ENCODE measurements around the gene SH3GLB2. TPM values are rescaled to one million over a fixed set of nuclear protein-coding genes. Genes with fewer than 3 reads are reported as not detected.

Gene SH3GLB2
- total and polyA plus RNA-seq, 10 of the 15 experiments (the other 5 are each of a cell fraction or from before 2014, with no cell fraction given), result 0.21 to 61.3 (median 30.8) TPM

- no peaks in the 10 kb centered on the region for H4K20me1 ChIP-seq (ENCODE audit: control insufficient read depth, insufficient read depth)
- intact Hi-C loops (cut with micrococcal nuclease; ENCODE audit: unreplicated experiment), result no loop called here
- no peak overlapping the region for H3K4me2 ChIP-seq (ENCODE audit: control insufficient read depth, insufficient read depth)
- FAIRE-seq (no peak), ATAC-seq (no peak), DNase-seq (ENCODE audit: low read depth, low spot score) (no peak)
- ChIA-PET SMC1A (ENCODE audit: uncharacterized antibody, unreplicated experiment) (no interaction called here), POLR2A (interaction anchor here (0.8 kb wide), 1 partner anchor 17 kb away, joined by 3 read pairs; no protein-coding TSS in a partner anchor), RAD21 (ENCODE audit: unreplicated experiment) (no interaction called here), CTCF (interaction anchor here (0.8 to 0.9 kb wide), 3 partner anchors 18 to 27 kb away, joined by 3 to 4 read pairs (median 3); partner anchors contain the start of gene SH3GLB2)
- H3K9me3 ChIP-seq (replicated peaks; ENCODE audit: control insufficient read depth, insufficient read depth, low read length), result no peaks in the 10 kb centered on the region
- no peak overlapping the region for H3K27ac ChIP-seq (ENCODE audit: control insufficient read depth, insufficient read depth)
- in situ Hi-C loops (cut with MboI), result no loop called here
- peaks cover 41 to 54% of the 10 kb centered on the region in 2 experiments for H3K36me3 ChIP-seq (ENCODE audit: control insufficient read depth in 2 of 2, insufficient read depth in 2 of 2, low read length in 1 of 2)
- no peak overlapping the region for H3K9ac ChIP-seq (ENCODE audit: control insufficient read depth, insufficient read depth, low read length)
- no TSS peak for BruUV-seq (replicated peaks)
- WGBS (ENCODE audit: insufficient coverage, insufficient replicate concordance, low lambda C conversion rate, missing lambda C conversion rate), result 91% methylated on average over 10 of the region's 10 CpGs
- H3K79me2 ChIP-seq (ENCODE audit: control insufficient read depth, insufficient read depth, low read length), result no peaks in the 10 kb centered on the region
- H3K4me1 ChIP-seq (ENCODE audit: control insufficient read depth, insufficient read depth, low read length), result no peaks in the 10 kb centered on the region
- H2AFZ ChIP-seq (ENCODE audit: control insufficient read depth, low read depth, low read length), result no peak overlapping the region
- no peak overlapping the region for H3K4me3 ChIP-seq
- no peaks in the 10 kb centered on the region for H3K27me3 ChIP-seq (replicated peaks in 1 of 2; ENCODE audit: control insufficient read depth in 2 of 2, insufficient read depth in 2 of 2, low read length in 1 of 2)
- TF ChIP-seq ZBTB4 (CRISPR knock-in tag; IDR thresholded peaks at IDR 0.05) (no peak), E2F4 (IDR thresholded peaks at IDR 0.05; ENCODE audit: low read depth, low read length) (no peak), BMI1 (IDR thresholded peaks at IDR 0.05; ENCODE audit: borderline replicate concordance) (no peak), ZZZ3 (IDR thresholded peaks at IDR 0.05; ENCODE audit: control insufficient read depth, insufficient read length, low read depth) (no peak), JUNB (IDR thresholded peaks at IDR 0.05) (no peak), SPI1 (IDR thresholded peaks at IDR 0.05; ENCODE audit: borderline replicate concordance, insufficient read depth, low read depth, low read length) (no peak), EGR1 (IDR thresholded peaks at IDR 0.05; ENCODE audit: borderline replicate concordance in 1 of 2, low read depth in 2 of 2, low read length in 2 of 2) (no peak), BRCA1 (IDR thresholded peaks at IDR 0.05; ENCODE audit: low read depth, low read length) (no peak), MXI1 (IDR thresholded peaks at IDR 0.05; ENCODE audit: low read depth, low read length) (no peak), FOXM1 (IDR thresholded peaks at IDR 0.05; ENCODE audit: low read depth, low read length) (no peak), TCF7 (IDR thresholded peaks at IDR 0.05; ENCODE audit: borderline replicate concordance) (no peak), PAX8 (IDR thresholded peaks at IDR 0.05) (no peak)
- TF ChIP-seq, protein P1, sequence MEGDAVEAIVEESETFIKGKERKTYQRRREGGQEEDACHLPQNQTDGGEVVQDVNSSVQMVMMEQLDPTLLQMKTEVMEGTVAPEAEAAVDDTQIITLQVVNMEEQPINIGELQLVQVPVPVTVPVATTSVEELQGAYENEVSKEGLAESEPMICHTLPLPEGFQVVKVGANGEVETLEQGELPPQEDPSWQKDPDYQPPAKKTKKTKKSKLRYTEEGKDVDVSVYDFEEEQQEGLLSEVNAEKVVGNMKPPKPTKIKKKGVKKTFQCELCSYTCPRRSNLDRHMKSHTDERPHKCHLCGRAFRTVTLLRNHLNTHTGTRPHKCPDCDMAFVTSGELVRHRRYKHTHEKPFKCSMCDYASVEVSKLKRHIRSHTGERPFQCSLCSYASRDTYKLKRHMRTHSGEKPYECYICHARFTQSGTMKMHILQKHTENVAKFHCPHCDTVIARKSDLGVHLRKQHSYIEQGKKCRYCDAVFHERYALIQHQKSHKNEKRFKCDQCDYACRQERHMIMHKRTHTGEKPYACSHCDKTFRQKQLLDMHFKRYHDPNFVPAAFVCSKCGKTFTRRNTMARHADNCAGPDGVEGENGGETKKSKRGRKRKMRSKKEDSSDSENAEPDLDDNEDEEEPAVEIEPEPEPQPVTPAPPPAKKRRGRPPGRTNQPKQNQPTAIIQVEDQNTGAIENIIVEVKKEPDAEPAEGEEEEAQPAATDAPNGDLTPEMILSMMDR (IDR thresholded peaks at IDR 0.05 in 2 of 3, conservative IDR thresholded peaks at IDR 0.05 in 1 of 3; ENCODE audit: control insufficient read depth in 2 of 3, extremely low read depth in 1 of 3, insufficient read depth in 1 of 3, low read depth in 3 of 3, low read length in 3 of 3), result no peak
- TF ChIP-seq, protein P2, sequence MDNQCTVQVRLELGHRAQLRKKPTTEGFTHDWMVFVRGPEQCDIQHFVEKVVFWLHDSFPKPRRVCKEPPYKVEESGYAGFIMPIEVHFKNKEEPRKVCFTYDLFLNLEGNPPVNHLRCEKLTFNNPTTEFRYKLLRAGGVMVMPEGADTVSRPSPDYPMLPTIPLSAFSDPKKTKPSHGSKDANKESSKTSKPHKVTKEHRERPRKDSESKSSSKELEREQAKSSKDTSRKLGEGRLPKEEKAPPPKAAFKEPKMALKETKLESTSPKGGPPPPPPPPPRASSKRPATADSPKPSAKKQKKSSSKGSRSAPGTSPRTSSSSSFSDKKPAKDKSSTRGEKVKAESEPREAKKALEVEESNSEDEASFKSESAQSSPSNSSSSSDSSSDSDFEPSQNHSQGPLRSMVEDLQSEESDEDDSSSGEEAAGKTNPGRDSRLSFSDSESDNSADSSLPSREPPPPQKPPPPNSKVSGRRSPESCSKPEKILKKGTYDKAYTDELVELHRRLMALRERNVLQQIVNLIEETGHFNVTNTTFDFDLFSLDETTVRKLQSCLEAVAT (IDR thresholded peaks at IDR 0.05), result no peak
These were observed 26.4 kb downstream of the SH3GLB2 start for GRCh38 chr9:129001504-129002325.
